NOMO-1 (cell line): ENCODE data around the gene ELAC2.
A peak's percentile ranks its signal among the peaks of the same experiment; 100 is the strongest.

Source experiments
- DNase-seq, 2 experiments: peaks; one replicate each; lab custom pipeline; 2025; ENCODE audit not compliant: unreplicated experiment in 2 of 2; lab: John Stamatoyannopoulos, UW

Gene ELAC2

GRCh38 chr17:13024526-13025257, 6.9 kb upstream of the ELAC2 start:
- peak in 1 of 2 experiments; percentile 15 for DNase-seq

GRCh38 chr17:13024016-13024415, 6.2 kb upstream of the ELAC2 start:
- DNase-seq: no peak

- DNase-seq: peak; percentile 43 to 50
These were observed 759 bp downstream of the ELAC2 start for GRCh38 chr17:13016881-13017654.

- no peak for DNase-seq
These were observed 3.0 kb downstream of the ELAC2 start for GRCh38 chr17:13014801-13015200.

- no peak for DNase-seq
These were observed 6.9 kb downstream of the ELAC2 start for GRCh38 chr17:13010959-13011358.

GRCh38 chr17:13008461-13008860, 9.4 kb downstream of the ELAC2 start:
- no peak for DNase-seq

GRCh38 chr17:13005530-13005929, 12.3 kb downstream of the ELAC2 start:
- no peak for DNase-seq

- DNase-seq: no peak
These were observed 13.5 kb downstream of the ELAC2 start for GRCh38 chr17:13004336-13004735.

- no peak for DNase-seq
These were observed 13.9 kb downstream of the ELAC2 start for GRCh38 chr17:13003927-13004326.

- DNase-seq: no peak
These were observed 14.4 kb downstream of the ELAC2 start for GRCh38 chr17:13003454-13003851.

GRCh38 chr17:13002761-13003453, 14.9 kb downstream of the ELAC2 start:
- DNase-seq: no peak

GRCh38 chr17:13001991-13002615, 15.7 kb downstream of the ELAC2 start:
- DNase-seq: no peak

- DNase-seq: no peak
These were observed 17.3 kb downstream of the ELAC2 start for GRCh38 chr17:13000561-13000960.

GRCh38 chr17:12998874-12999273, 19.0 kb downstream of the ELAC2 start:
- no peak for DNase-seq

- DNase-seq: no peak
These were observed 19.4 kb downstream of the ELAC2 start for GRCh38 chr17:12998461-12998860.

- no peak for DNase-seq
These were observed 20.9 kb downstream of the ELAC2 start for GRCh38 chr17:12996941-12997340.

- no peak for DNase-seq
These were observed 21.5 kb downstream of the ELAC2 start for GRCh38 chr17:12996357-12996756.

GRCh38 chr17:12995896-12996295, 21.9 kb downstream of the ELAC2 start:
- DNase-seq: no peak

GRCh38 chr17:12995106-12995895, 22.5 kb downstream of the ELAC2 start:
- no peak for DNase-seq

- no peak for DNase-seq
These were observed 23.3 kb downstream of the ELAC2 start for GRCh38 chr17:12994341-12995074.
